ENCODE results near the gene P2RY2.

DNA sequence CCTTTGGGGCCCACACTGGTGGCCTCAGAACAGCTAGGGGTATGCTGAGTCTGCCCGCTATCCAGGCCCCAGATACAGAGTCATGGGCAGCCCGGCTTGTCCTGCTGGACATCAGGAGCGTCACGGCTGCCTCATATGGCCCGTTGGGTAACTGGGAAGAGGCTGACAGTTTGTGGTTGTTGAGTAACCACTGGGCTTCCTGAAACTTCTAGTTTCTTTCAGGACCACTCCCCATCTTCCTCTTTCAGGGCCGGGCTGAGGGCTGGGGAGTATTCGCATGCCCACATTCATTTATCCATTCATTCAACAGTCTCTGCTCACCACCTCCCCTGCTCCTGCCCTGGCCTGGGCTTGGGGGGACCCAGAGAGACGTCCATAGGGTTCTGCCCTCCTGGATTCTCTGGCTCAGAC is 13.4 kb upstream of the P2RY2 start:
- TF ChIP-seq, protein P1, sequence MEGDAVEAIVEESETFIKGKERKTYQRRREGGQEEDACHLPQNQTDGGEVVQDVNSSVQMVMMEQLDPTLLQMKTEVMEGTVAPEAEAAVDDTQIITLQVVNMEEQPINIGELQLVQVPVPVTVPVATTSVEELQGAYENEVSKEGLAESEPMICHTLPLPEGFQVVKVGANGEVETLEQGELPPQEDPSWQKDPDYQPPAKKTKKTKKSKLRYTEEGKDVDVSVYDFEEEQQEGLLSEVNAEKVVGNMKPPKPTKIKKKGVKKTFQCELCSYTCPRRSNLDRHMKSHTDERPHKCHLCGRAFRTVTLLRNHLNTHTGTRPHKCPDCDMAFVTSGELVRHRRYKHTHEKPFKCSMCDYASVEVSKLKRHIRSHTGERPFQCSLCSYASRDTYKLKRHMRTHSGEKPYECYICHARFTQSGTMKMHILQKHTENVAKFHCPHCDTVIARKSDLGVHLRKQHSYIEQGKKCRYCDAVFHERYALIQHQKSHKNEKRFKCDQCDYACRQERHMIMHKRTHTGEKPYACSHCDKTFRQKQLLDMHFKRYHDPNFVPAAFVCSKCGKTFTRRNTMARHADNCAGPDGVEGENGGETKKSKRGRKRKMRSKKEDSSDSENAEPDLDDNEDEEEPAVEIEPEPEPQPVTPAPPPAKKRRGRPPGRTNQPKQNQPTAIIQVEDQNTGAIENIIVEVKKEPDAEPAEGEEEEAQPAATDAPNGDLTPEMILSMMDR (conservative IDR thresholded peaks at IDR 0.05; ENCODE audit: low read length), result no peak
- TF ChIP-seq EZH2phosphoT487 (IDR thresholded peaks at IDR 0.05; ENCODE audit: borderline replicate concordance, low read depth, low read length), result no peak

All from OCI-LY7 (cell line).